ENCODE results near the gene DNM1.
"Not testable (repeated sequence)": the region's sequence is repeated elsewhere in the genome, so short reads cannot be mapped to it uniquely, and the experiment has no call there.

Gene DNM1

DNA sequence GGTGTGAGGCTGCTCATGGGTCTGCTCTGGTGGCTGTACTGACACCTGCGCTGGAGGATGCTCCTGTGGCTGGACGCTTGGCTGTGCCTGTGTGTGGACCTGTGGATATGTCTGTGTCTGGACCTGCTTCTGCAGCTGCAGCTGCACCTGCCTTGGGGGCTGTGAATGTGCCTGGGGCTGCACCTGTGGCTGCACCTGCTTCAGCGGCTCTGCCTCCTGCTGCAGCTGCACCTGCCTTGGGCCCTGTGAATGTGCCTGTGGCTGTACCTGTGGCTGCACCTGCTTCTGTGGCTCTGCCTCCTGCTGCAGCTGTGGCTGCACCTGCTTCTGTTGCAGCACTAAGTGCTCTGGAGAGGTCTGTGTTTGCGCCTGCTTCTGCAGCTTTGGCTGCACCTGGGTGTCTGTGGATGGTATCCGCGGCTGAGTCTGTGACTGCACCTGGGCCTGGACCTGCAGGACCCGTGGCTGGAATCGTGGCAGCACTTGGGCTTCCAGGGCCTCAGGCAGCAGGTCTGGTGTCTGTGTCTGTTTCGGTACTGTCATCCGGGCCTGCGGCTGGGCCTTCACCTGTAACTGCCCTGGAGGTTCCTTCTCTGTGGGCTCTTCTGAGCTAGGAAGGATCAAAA lies 24.3 kb upstream of the DNM1 start:
- no peak for DNase-seq (ENCODE audit: low spot score)

DNA sequence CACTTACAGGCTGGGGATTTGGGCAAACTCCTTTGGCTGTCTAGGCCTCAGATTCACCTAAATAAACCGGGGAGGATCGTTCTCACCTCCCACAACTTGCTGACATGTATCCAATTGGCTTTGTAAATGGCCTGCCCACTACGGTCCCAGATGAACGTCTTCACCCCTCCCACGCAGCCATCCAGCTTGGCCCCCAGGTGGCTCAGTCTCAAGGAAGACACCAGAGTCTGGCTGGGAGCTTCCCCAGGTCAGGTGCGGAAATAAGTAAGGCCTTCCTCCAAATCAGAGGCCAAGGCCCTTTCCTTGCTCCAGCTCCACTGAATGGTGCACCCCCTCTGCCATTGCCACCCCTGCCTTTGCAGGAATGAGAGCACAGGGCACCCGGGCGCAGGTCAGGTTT lies 23.2 kb upstream of the DNM1 start:
- no peak for DNase-seq (ENCODE audit: low spot score)

DNA sequence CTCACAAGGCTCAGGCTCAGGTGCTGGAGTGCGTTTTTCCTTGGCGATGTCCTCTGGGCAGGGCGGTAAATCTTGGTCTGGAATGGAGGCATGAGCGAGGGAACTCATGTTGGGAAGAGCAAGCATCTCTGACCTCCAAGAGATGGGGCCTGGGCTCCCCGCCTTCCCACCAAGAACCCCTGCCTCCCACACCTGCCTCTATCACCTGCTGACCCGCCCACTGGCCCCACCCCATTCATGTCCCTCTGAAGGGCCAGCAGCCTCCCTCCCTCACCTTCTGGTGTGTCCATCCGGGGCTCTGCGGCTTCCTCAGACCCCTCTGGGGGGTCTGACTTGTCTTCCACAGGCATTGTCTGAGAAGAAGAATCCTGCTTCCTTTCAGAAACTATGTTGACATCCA lies 22.7 kb upstream of the DNM1 start:
- no peak for DNase-seq (ENCODE audit: low spot score)

DNA sequence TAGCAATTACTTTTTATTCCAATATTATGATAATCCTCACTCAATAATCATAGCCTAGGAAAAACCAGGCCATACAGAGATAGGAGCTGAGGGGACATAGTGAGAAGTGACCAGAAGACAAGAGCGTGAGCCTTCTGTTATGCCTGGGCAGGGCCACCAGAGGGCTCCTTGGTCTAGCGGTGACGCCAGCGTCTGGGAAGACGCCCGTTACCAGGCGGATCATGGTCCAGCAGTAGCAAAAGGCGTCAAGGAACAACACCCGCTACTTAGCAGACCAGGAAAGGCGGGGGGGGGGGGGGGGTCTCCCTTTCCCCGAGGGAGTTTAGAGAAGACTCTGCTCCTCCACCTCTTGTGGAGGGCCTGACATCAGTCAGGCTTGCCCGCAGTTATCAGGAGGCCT lies 21.7 kb upstream of the DNM1 start:
- not testable (repeated sequence) for DNase-seq (ENCODE audit: low spot score)

DNA sequence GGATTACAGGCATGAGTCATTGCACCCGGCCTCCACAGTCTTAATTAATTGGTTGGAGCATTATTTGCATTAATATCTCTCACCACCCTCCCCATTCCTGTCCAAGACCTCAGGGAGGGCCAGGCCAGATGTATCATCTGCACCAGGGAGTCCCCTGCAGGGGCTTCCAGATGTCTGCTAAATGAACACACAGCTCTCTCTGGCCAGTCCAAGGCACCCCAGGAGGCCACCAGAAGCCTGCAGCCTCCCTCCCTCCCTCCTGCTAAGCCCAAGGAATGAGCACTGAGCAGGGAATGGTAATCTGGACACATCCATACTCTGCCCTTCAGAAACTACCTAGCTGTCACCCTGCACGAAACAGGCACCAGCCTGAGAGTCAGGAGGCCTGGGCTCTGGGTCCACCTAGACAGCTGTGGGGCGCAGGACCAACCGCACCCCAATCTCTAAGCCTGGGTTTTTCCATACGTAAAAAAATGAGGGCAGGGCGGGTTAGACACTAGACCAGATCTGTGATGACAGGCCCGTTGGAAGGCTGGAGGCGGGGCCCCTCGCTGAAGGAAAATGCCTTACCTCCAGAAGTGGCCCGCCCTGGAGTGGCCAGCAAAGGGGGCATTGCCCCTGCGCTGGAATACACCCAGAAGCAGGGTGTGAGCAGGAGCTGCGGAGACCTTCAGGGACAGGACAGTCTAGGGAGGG lies 20.1 kb upstream of the DNM1 start:
- no peak for DNase-seq (ENCODE audit: low spot score)

DNA sequence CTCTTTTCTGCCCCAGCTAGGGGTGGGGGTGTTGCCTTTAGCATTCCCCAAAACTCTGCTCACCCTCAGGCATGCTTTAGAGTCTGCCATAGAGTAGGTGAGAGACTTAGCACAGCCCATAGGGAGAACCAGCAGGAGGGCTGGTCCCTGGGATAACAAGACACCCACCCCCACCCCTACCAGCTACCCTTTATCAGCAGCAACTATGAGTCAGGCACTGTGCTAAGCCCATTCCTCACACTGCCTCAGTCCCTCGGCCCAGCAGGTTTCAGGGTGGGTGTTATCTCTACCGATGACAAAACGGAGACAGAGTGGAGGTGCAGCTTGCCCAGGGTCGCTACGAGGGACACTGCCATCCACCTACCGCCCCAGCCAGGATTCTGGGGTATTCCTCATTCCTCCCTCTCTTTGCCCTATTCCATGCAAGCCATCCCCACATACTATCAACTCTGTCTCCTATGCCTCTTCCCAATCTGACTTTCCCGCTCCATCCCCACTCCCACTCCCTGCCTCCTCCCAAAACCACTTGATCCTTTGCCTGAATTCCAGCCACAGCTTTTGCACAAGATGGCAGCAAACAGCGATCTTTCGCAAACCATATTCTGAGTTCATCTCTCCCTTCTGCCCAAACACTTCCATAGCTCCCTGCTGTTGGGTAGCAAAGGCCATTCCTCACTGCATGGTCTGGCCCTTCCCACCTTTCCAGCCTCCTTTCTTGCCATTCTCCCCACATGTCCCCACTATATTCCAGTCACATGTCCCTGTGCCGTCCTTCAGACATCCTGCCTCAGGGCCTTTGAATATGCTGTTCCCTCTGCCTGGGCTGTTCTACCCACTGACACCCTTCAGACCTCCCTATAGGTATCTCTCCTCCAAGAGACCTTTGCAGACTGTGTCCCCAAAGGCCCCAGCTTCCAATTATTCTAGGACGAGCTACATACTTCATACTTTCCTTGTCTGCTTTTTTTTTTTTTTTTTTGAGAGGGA lies 16.9 kb upstream of the DNM1 start:
- DNase-seq (ENCODE audit: low spot score): no peak

DNA sequence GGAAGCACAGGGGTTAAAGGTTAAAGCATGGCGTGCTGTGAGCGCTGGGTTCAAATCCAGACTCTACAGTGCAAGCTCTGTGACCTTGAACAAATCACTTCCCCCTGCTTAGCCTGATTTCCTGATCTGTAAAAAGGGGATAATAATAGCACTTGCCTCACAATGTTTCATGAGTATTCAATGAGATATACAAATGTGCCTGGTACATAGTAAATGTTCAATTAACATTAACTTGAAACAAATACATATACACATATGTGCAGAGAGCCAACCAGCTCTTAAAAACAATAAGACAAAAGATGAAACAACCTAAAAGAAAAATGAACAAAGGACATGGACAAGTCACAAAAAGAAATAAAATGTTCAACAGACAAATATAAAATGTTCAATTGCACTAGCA lies 15.8 kb upstream of the DNM1 start:
- DNase-seq (ENCODE audit: low spot score): no peak

DNA sequence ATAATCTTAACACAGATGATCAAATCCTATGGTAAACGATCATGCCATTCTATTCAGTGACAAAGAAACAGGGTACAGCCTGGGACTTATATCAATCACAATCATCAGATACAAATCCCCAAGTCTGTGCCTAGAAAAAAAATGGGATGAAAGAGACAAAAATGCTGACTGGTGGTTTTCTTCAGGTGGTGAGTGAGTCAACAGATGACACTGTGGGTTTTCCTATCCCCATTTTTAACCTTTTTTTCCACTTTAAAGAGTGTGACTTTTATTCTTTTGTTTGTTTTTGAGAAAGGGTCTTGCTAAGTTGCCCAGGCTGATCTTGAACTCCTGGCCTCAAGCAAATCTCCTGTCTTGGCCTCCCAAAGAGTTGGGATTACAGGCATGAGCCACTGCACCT lies 15.0 kb upstream of the DNM1 start:
- no peak for DNase-seq (ENCODE audit: low spot score)

DNA sequence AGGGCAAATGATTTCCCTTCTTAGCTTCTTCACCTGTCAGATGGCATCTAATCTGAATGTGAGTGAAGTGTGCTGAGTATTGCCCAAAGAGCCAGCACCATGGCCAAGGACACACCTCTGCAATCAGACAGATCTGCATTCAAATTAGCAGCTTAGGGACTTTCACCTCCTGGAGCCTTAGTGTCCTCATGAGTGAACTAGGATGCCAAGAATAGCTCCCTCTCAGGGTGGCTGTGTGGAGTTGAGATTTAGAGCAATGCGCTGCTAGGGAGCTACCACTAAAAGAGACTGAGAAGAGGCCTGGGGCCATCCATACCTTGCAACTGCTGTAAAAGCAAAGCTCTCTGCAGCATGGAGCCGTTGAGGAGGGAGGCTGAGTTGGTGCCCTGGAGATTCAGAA lies 13.2 kb upstream of the DNM1 start:
- DNase-seq (ENCODE audit: low spot score): no peak

DNA sequence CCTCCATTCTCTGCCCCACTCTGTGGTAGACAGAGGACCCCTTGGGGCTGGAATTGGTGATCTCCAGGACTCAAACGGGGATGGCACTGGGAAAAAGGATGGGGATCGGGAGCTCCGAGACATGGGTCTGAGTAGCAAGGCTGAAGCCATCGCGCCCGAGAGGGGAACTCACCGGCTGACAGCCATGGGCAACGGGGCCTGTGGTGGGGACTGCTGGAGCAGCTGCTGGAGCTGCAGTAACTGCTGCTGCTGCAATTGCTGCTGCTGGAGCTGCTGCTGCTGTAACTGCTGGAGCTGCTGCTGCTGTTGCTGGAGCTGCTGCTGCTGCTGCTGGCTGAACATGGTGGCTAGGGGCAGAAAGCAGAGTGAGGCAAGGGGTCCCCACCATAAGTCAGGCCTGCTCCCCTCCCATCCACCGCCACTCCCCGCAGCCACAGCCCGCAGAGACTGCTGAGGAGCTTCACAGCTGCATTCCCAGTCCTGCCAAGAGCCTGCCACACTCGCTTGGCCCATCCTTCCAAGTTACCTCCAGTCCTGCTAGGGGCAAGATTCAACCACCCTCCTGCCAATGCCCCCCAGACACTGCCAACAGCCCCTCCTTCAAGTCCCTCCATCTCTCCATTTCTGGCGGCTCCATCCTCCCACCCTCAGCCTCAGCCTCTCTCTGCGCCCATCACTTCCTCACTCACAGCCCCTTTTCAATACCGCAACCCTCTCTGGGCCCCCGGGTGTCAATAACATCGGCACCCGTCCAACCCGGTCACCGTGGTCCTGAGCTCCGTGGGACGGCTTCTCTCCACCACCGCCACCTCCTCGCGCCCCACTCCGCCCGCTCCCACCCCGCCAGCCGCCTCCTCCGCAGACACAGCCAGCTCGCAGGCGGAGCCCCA lies 12.4 kb upstream of the DNM1 start:
- DNase-seq (ENCODE audit: low spot score): peak; percentile 40

DNA sequence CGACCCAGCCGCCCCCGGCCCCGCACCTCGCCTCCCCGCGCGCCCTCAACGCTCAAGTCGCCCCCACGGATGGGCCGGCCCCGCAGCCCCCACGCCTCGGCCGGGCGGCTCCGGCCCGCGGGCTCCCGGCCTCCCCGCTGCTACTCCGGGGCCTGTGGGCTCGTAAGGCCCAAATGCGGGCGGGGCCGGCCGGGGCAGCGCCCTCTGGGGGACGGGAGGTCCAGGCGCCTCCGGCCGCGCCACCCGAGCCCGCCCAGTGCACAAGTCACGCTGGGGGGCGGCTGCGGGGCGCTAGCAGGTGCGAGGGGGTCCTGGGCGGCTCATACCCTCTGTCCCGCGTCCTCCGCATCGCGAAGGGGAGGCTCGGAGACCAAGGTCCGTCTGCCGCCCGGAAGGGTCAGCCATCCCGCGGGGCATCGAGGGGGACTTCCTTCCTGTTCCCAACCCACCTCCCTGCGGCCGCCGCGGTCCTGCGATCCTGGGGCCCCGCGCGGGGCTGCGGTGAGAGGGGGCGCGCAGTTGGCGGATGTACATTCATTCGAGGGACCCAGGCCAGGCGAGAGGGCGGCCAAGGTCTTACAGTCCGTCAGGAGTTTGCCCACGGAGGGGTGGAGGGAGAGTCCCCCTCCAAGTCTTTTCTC lies 11.7 kb upstream of the DNM1 start, which contains the start of gene CIZ1:
CIZ1 (minus strand) TSS at position 167 of the 641 bp plus-strand sequence. CDS start 715 bp downstream, outside the sequence.
- DNase-seq (ENCODE audit: low spot score): peak; percentile 78

DNA sequence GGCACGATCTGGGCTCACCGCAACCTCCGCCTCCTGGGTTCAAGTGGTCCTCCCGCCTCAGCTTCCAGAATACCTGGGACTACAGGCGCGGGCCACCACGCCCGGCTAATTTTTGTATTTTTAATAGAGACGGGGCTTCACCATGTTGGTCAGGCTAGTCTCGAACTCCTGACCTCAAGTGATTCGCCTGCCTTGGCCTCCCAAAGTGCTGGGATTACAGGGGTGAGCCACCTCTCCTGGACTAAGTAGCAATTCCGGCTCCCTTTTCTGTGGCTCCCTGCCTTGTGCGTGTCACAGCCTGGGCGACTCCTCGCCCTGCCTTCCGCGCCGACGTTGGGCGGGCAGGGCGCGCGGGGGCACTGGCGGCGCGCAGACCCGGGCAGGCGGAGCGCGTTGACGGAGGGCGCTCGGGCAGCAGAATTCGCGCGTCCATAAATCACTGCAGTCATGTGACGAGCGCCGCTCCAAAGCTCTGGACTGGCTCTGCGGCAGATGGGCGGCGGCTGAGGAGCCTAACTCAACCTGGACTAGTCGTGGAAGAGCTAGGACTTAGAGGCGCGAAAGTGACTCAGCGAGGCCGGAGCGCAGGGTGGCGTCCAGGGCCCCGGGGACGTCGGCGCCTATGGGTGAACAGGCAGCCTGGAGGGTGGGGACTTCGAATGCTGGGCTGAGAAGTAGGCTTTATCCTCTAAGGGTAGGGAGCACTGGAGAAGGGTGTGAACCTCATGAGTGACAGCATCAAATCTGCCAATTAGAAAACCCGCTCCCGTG lies 10.4 kb upstream of the DNM1 start:
- peak; percentile 82 for DNase-seq (ENCODE audit: low spot score)

DNA sequence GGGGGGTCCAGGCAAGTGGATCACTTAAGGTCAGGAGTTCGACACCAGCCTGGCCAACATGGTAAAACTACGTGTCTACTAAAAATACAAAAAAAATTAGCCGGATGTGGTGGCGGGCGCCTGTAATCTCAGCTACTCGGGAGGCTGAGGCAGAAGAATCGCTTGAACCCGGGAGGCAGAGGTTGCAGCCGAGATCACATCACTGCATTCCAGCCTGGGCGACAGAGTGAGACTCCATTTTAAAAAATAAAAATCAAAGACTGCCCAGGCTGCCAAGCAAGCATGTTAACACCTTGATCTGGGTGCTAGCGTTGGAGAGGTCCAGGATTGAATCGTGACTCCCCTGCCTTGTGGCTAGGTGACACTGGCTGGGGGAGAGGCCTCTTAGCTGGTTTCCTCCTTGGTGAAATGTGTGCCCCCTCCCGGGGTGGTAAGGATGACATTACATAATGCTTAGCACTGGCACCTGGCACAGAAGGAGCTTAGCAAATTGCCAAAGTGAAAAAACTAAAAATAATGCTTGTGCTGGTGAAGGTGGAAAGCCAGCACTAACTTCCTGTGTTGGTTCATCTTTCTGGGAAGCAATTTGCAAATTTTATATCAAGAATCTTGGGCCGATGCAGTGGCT lies 9.6 kb upstream of the DNM1 start:
- DNase-seq (ENCODE audit: low spot score): no peak

DNA sequence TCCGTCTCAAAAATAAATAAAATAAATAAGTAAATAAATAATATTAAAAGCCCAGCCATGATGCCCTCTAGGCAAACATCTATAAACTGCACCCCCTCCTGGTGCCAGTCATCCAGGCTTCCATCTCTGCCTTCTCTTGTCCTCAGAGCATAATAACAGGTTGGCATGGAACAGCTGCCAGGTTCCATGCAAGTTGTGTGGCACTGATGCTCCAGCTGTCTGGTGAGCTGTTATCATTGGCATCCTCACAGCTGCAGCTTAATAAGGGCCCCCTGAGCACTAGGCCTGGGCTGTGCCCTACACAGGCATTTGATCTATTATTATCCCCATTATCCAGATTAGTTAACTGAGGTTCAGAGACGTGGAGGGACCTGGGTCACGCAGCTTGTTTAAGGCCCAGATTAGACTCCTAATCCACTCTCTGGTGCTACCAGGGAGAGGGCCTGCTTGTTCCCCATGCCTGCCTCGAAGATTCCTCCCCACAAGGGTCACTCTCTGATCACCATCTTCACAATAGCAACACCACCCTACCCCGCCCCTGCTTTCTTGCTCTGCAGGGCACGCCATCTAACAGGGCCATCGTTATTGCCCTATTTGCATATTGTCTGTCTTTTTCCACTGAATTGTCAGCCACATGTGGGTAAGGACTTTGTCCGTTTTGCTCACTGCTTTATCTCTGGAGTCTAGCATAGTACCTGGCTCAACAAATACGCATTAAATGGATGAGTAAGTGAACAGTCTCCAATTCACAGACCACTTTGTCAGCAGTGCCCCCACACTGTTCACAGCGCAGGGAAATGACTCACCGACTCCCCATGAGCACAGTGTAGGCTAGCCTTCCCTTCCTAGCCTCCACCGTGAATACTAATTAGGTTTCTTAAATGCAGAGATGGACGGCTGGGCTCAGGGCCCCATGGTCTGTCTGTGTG lies 1.5 kb upstream of the DNM1 start:
- peak; percentile 61 for DNase-seq (ENCODE audit: low spot score)

DNA sequence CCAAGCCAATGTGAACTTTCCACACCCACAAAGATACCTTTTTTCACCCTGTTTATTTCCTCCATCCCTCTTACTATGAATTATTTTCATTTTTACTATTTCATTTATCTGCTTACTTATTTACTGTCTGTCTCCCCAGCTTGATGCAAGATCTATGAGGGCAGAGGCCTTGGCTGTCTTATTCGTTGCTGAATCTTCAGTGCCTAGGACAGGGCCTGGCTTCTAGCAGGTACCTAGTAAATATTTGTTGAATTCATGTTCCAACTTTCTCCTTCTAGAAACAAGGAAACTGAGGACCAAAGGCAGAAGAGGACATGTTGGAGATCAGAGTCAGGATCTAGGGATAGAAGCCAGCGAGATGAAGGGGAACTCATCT lies 543 bp upstream of the DNM1 start:
- DNase-seq (ENCODE audit: low spot score): no peak

DNA sequence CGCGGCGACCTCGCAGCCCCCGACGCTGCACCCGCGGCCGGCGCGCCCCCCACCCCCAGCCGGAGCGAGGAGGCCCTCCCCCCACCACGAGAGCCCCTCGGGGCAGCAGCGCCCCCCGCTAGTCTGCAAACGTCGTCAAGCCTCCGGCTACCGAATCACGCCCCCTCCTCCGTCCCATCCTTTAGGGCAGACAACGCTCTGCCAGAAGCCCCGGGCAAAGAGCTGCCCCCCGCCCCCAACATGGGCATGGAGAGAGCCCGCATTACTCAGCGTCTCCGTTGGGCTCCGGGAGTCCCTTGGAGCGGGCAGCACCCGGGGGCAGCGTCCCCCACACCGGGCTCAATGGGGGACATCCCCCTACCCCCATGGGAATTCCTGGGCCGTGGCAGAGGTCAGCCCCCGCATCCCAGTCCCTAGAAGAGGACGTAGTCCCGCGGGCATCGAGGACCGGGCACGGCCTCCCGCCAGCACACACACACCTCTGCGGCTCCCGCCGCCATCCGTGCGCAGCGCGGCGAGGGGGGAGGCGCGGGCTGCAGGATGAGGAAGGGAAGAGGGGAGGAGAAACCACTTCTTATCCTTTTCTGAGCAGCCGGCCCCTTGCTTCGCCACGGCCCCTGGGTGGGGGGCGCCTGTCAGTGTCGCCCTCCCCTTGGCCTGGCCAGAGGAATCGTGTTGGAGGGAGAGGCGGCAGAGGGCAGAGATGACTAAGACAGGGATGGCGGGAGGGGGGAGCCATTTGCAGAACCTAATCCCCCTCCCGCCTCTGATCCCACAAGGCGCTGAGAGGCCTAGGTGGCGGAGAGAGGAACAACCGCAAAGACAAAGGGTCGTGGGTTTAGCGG lies 750 bp downstream of the DNM1 start:
- peak; percentile 41 for DNase-seq (ENCODE audit: low spot score)

DNA sequence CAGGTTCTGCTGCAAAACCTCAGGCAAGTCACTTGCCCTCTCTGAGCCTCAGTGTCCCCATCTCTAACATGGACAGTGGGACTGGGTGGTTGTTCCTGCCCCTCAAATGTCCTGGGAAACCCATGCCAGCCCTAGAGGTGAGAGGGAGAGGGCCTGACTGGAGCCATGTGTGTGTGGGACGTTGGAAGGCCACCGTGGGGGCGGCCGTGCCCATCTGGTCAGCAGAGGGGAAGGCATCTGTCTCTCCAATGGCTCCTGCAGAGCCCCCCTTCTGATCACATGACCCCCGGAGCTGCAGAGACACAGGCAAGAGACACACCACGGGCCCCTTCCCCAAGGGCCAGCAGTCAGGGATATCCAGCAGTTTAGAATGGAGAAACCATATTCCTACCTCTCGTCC lies 1.7 kb downstream of the DNM1 start:
- no peak for DNase-seq (ENCODE audit: low spot score)
